ENCODE data around the gene PEX26.
"Not testable (repeated sequence)": the region's sequence is repeated elsewhere in the genome, so short reads cannot be mapped to it uniquely, and the experiment has no call there.

The PEX26 gene

GRCh38 chr22:18103527-18104269 lies 25.9 kb downstream of the PEX26 start:
- no peak overlapping the region for H3K27ac ChIP-seq (ENCODE audit: low read depth, low read length)
- no peaks in the 10 kb centered on the region; the same call in 1 of the 2 replicates for H3K9me3 ChIP-seq (ENCODE audit: insufficient read depth, low read depth, low read length)
- no peaks in the 10 kb centered on the region for H3K4me1 ChIP-seq (ENCODE audit: insufficient read depth, low read length)
- H3K36me3 ChIP-seq (ENCODE audit: insufficient read depth, low read length), result no peaks in the 10 kb centered on the region
- WGBS, result 94% methylated on average over 13 of the region's 14 CpGs
- no peak overlapping the region for H3K9ac ChIP-seq (ENCODE audit: low read depth, low read length)
- no peak overlapping the region for H3K4me3 ChIP-seq (ENCODE audit: low read length)
- peaks cover 6% of the 10 kb centered on the region for H3K27me3 ChIP-seq (ENCODE audit: insufficient read depth, low read length)

GRCh38 chr22:18104566-18104965 lies 26.8 kb downstream of the PEX26 start:
- WGBS, result 90% methylated on average over 4 of the region's 4 CpGs
- Histone ChIP-seq H3K36me3 (ENCODE audit: insufficient read depth, low read length) (no peaks in the 10 kb centered on the region), H3K4me3 (ENCODE audit: low read length) (no peak overlapping the region), H3K4me1 (ENCODE audit: insufficient read depth, low read length) (no peaks in the 10 kb centered on the region), H3K9ac (ENCODE audit: low read depth, low read length) (no peak overlapping the region), H3K27me3 (ENCODE audit: insufficient read depth, low read length) (peaks cover 11% of the 10 kb centered on the region), H3K27ac (ENCODE audit: low read depth, low read length) (no peak overlapping the region), H3K9me3 (ENCODE audit: insufficient read depth, low read depth, low read length) (no peaks in the 10 kb centered on the region; the same call in 1 of the 2 replicates)

GRCh38 chr22:18105981-18106380 lies 28.2 kb downstream of the PEX26 start:
- WGBS, result 89% methylated on average over 5 of the region's 7 CpGs
- not testable (repeated sequence) for H3K9me3 ChIP-seq (ENCODE audit: insufficient read depth, low read depth, low read length); H3K4me3 ChIP-seq (ENCODE audit: low read length); H3K27ac ChIP-seq (ENCODE audit: low read depth, low read length); H3K9ac ChIP-seq (ENCODE audit: low read depth, low read length); H3K36me3 ChIP-seq (ENCODE audit: insufficient read depth, low read length); H3K4me1 ChIP-seq (ENCODE audit: insufficient read depth, low read length)
- peaks cover 26% of the 10 kb centered on the region for H3K27me3 ChIP-seq (ENCODE audit: insufficient read depth, low read length)

DNA sequence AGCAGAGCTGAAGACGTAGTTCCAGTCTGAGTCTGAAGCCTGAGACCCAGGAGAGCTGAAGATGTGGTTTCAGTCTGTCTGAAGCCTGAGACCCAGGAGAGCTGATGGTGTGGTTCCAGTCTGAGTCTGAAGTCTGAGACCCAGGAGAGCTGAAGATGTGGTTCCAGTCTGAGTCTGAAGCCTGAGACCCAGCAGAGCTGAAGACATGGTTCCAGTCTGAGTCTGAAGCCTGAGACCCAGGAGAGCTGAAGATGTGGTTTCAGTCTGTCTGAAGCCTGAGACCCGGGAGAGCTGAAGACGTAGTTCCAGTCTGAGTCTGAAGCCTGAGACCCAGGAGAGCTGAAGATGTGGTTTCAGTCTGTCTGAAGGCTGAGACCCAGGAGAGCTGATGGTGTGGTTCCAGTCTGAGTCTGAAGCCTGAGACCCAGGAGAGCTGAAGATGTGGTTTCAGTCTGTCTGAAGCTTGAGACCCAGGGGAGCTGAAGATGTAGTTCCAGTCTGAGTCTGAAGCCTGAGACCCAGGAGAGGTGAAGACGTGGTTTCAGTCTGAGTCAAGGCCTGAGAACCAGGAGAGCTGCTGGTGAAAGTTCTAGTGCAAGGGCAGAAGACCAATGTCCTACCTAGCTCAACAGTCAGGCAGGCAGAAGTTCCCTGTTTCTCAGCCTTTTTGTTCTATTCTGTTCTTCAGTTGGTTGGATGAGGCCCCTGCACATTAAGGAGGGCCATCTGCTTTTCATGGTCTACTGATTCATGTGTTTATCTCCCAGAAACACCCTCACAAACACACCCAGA lies 29.0 kb downstream of the PEX26 start:
- H3K36me3 ChIP-seq (ENCODE audit: insufficient read depth, low read length); H3K9ac ChIP-seq (ENCODE audit: low read depth, low read length); H3K9me3 ChIP-seq (ENCODE audit: insufficient read depth, low read depth, low read length); H3K27ac ChIP-seq (ENCODE audit: low read depth, low read length); H3K4me3 ChIP-seq (ENCODE audit: low read length); H3K4me1 ChIP-seq (ENCODE audit: insufficient read depth, low read length): not testable (repeated sequence)
- H3K27me3 ChIP-seq (ENCODE audit: insufficient read depth, low read length), result peaks cover 33% of the 10 kb centered on the region
- whole genome bisulfite sequencing, result 88% methylated on average over 4 of the region's 4 CpGs

DNA sequence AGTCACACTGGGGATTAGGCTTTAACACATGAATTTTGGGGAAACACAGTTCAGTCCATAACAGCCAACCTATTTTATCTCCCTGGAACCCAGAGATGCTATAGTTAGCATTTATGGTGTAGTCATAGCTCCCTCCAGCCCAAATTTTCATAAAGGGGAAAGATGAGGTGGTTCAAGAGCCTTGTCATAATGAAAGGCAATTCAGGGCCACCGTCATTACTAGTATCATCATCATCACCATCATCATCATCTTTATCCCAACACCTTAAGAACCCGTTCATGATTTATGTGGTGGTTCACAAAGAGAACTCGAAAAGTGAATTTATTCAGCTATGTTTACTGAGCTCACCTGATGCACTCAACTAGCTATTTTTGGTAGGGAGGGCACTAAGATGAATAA lies 30.4 kb downstream of the PEX26 start:
- Histone ChIP-seq H3K4me3 (ENCODE audit: low read length) (no peak overlapping the region), H3K27ac (ENCODE audit: low read depth, low read length) (no peak overlapping the region), H3K4me1 (ENCODE audit: insufficient read depth, low read length) (0 out of 2 replicates have a peak, but pooled peaks cover 6% of the 10 kb centered on the region), H3K27me3 (ENCODE audit: insufficient read depth, low read length) (peaks cover 42% of the 10 kb centered on the region), H3K9me3 (ENCODE audit: insufficient read depth, low read depth, low read length) (no peaks in the 10 kb centered on the region; the same call in 1 of the 2 replicates), H3K36me3 (ENCODE audit: insufficient read depth, low read length) (no peaks in the 10 kb centered on the region), H3K9ac (ENCODE audit: low read depth, low read length) (no peak overlapping the region)
- 93% methylated on average over 2 of the region's 3 CpGs for WGBS

DNA sequence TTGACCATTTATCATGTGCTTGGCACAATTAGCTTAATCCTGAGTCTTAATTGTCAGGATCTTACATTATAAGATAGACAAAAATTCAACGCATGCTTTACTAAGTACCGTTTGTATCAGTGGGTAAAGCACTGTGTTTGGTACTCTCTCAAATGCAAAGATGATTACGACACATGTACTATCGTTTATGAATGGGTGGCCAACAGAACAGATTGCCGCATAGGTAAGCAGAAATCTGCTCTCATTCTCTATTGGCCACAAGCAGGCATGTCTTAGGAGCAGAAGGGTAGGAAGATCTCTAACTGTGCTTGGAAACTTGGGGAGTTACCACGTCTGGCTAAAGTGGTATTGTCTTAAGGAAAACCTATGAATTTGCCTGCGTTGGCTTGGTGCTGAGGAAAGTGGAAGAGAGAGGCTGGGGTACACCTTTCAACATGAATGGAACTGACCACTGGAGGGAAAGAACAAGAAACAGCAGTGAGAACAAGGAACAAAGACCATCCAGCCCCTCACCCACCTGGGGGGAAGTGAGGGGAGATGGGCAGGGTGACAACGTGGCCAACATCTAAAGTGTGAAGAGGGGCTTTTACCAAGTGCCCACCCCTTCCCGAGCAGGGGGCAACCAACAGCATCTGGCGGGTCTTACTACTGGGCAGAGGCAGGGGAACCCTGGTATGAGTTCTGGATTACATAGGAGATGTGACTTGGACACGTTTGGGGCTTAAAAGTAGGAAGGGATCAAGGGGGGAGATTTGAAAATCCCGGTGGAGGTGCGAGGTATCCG lies 31.8 kb downstream of the PEX26 start:
- 62% methylated on average over 14 of the region's 14 CpGs for WGBS
- Histone ChIP-seq H3K36me3 (ENCODE audit: insufficient read depth, low read length) (no peaks in the 10 kb centered on the region), H3K27ac (ENCODE audit: low read depth, low read length) (no peak overlapping the region), H3K4me1 (ENCODE audit: insufficient read depth, low read length) (0 out of 2 replicates have a peak, but pooled peaks cover 6% of the 10 kb centered on the region), H3K4me3 (ENCODE audit: low read length) (peak overlapping the region; percentile 44; the same call in 1 of the 2 replicates), H3K9me3 (ENCODE audit: insufficient read depth, low read depth, low read length) (no peaks in the 10 kb centered on the region; the same call in 1 of the 2 replicates), H3K27me3 (ENCODE audit: insufficient read depth, low read length) (peaks cover 42% of the 10 kb centered on the region), H3K9ac (ENCODE audit: low read depth, low read length) (no peak overlapping the region)

- Histone ChIP-seq H3K27me3 (ENCODE audit: insufficient read depth, low read length) (peaks cover 42% of the 10 kb centered on the region), H3K36me3 (ENCODE audit: insufficient read depth, low read length) (no peaks in the 10 kb centered on the region), H3K9ac (ENCODE audit: low read depth, low read length) (peak within 1 kb of the TSS; percentile 3; the same call in 1 of the 2 replicates), H3K4me3 (ENCODE audit: low read length) (peak within 1 kb of the TSS; percentile 44), H3K9me3 (ENCODE audit: insufficient read depth, low read depth, low read length) (no peaks in the 10 kb centered on the region; the same call in 1 of the 2 replicates), H3K27ac (ENCODE audit: low read depth, low read length) (no peak within 1 kb of the TSS), H3K4me1 (ENCODE audit: insufficient read depth, low read length) (0 out of 2 replicates have a peak, but pooled peaks cover 6% of the 10 kb centered on the region)
- 4% methylated on average over 72 of the region's 72 CpGs for WGBS
Observed at GRCh38 chr22:18110194-18110953, 32.6 kb downstream of the PEX26 start, which contains the start of gene TUBA8. Gene TUBA8, plus strand, starts transcription at chr22:18110809. Its CDS starts 57 bp downstream, at chr22:18110866.

DNA sequence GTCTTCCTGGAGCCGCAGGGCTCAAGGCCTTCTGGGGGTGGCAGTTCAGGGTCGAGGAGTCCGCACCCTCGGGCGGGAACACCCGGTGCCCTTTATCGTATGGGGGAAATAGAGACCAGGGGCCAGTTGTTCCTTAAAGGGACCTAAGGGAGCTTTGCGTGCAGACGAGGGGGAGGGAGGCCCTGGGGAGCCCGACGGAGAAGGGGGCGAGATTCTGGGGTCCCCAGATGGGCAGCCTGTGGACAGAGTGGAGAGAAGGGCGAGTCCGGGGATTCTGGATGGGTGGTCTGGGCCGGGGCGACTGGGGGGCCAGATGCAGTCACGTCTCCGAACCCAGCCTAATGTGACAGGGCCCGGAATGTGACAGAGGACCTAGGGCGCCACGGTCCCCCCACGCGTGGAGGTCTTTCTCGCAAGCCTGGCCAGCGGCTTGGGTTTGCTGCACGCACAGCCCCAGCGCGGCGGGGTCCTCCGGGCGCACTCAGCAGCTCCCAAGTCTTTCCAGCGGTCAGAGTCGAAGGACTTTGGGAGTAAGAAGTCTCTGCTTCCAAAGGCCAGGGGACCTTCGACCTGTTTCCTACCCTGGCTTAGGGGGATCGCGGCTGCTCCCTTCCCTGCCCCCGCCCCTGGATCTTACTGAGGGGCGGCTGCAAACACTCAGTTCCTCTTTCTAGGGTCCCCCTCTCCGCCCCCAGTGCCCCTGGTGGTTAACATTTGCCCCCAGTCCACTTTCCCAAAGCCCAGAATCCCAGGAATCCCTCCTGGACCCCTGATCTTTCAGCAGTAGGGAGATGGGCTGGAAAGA lies 33.4 kb downstream of the PEX26 start:
- H3K9ac ChIP-seq (ENCODE audit: low read depth, low read length), result no peak overlapping the region; the same call in 1 of the 2 replicates
- no peaks in the 10 kb centered on the region; the same call in 1 of the 2 replicates for H3K9me3 ChIP-seq (ENCODE audit: insufficient read depth, low read depth, low read length)
- H3K27ac ChIP-seq (ENCODE audit: low read depth, low read length), result no peak overlapping the region
- WGBS, result 39% methylated on average over 39 of the region's 39 CpGs
- H3K27me3 ChIP-seq (ENCODE audit: insufficient read depth, low read length), result peaks cover 42% of the 10 kb centered on the region
- no peaks in the 10 kb centered on the region for H3K36me3 ChIP-seq (ENCODE audit: insufficient read depth, low read length)
- 0 out of 2 replicates have a peak, but pooled peaks cover 6% of the 10 kb centered on the region for H3K4me1 ChIP-seq (ENCODE audit: insufficient read depth, low read length)
- H3K4me3 ChIP-seq (ENCODE audit: low read length), result peak overlapping the region; percentile 44

DNA sequence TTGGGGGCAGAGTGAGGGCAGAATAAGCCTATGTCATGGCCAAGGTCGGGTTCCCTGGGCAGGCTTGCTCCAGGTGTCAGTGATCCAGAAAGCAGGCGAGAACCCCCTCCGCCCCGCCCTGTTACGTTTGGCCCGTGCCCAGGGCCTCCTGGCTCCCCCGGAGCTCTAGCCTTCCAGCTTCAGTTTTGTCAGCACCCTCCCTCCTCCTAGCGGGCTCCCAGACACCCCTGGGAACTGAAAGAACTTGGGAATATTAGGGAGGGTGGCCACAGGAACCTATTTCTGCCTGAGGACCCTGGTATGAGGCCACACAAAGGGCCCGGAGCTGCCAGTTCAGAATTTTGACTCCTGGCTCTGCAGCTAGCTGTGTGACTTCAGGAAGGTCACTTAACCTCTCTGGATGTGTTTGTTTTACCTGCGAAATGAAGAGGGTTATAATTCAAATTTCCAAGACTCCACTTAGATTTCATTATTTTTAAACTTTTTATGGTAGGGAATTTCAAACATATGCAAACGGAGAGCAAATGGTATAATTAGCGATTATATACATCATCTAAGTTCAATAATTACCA lies 34.1 kb downstream of the PEX26 start:
- H3K9ac ChIP-seq (ENCODE audit: low read depth, low read length), result no peak overlapping the region
- no peak overlapping the region for H3K27ac ChIP-seq (ENCODE audit: low read depth, low read length)
- no peaks in the 10 kb centered on the region; the same call in 1 of the 2 replicates for H3K9me3 ChIP-seq (ENCODE audit: insufficient read depth, low read depth, low read length)
- 79% methylated on average over 11 of the region's 12 CpGs for WGBS
- peaks cover 42% of the 10 kb centered on the region for H3K27me3 ChIP-seq (ENCODE audit: insufficient read depth, low read length)
- no peaks in the 10 kb centered on the region for H3K36me3 ChIP-seq (ENCODE audit: insufficient read depth, low read length)
- 0 out of 2 replicates have a peak, but pooled peaks cover 6% of the 10 kb centered on the region for H3K4me1 ChIP-seq (ENCODE audit: insufficient read depth, low read length)
- H3K4me3 ChIP-seq (ENCODE audit: low read length), result no peak overlapping the region

Data from HUES64 (cell line).